PC-3 (cell line): ENCODE data around the gene CDCP1. TPM values are rescaled to one million over a fixed set of nuclear protein-coding genes. Genes with fewer than 3 reads are reported as not detected.

Experiments
- ATAC-seq: fragments of 200-7000 bp; cut with Tn5 transposase; 2 replicates; pipeline ENCODE4 v1.9.1; 2020; ENCODE audit warnings: mild to moderate bottlenecking, moderate library complexity
- BruUV-seq: library from RNA; stranded (reverse); fragments of 400-500 nt; replicated peaks from 2 replicates; lab custom pipeline; 2021; lab: Mats Ljungman, UMichigan
- CTCF ChIA-PET: fragments of 300-600 bp; sonication (Branson Sonifier 250); formaldehyde crosslinking; loops from one replicate; lab custom pipeline; 2022; ENCODE audit warnings: antibody characterized with exemption; lab: Charles Lee
- POLR2A ChIA-PET: fragments of 300-600 bp; sonication (Branson Sonifier 250); formaldehyde crosslinking; loops from one replicate; lab custom pipeline; 2022; ENCODE audit warnings: antibody characterized with exemption; ENCODE audit not compliant: unreplicated experiment; lab: Charles Lee
- DNase-seq: peaks from one replicate; pipeline ENCODE4 v3.0.0-alpha.2; 2015
- H2AFZ ChIP-seq: fragments of 300-600 bp; sonication (generic); 2 replicates; pipeline ENCODE4 v1.6.0; 2016; ENCODE audit warnings: antibody characterized with exemption, low read length
- H3F3A ChIP-seq: fragments of 300-600 bp; sonication (generic); one replicate; pipeline ENCODE4 v1.6.0; 2017; ENCODE audit warnings: antibody characterized with exemption, low read length, control low read depth, mild to moderate bottlenecking; ENCODE audit not compliant: unreplicated experiment
- H3K27ac ChIP-seq: fragments of 300-600 bp; sonication (generic); 2 replicates; pipeline ENCODE4 v1.5.1; 2016; ENCODE audit warnings: mild to moderate bottlenecking, low read length
- H3K27me3 ChIP-seq: fragments of 300-600 bp; sonication (generic); 2 replicates; pipeline ENCODE4 v1.6.1; 2016; ENCODE audit warnings: low read length, mixed read lengths
- H3K36me3 ChIP-seq: fragments of 300-600 bp; sonication (generic); 2 replicates; pipeline ENCODE4 v1.6.1; 2016; ENCODE audit warnings: low read depth, mixed run types, low read length, mixed read lengths
- H3K4me1 ChIP-seq: fragments of 300-600 bp; sonication (generic); 2 replicates; pipeline ENCODE4 v1.5.1; 2016; ENCODE audit warnings: low read length; ENCODE audit not compliant: insufficient read depth
- H3K4me2 ChIP-seq: fragments of 300-600 bp; sonication (generic); 2 replicates; pipeline ENCODE4 v1.6.0; 2016; ENCODE audit warnings: low read length
- H3K4me3 ChIP-seq: fragments of 300-600 bp; sonication (generic); 2 replicates; pipeline ENCODE4 v1.5.1; 2016; ENCODE audit warnings: mild to moderate bottlenecking, low read length, mixed read lengths
- H3K79me2 ChIP-seq: fragments of 300-600 bp; sonication (generic); 2 replicates; pipeline ENCODE4 v1.6.1; 2017; ENCODE audit warnings: low read length, mixed read lengths
- H3K9ac ChIP-seq: fragments of 300-600 bp; sonication (generic); 2 replicates; pipeline ENCODE4 v1.6.0; 2016; ENCODE audit warnings: mild to moderate bottlenecking, low read length
- H3K9me2 ChIP-seq: fragments of 300-600 bp; sonication (generic); replicated peaks from 2 replicates; pipeline ENCODE4 v1.6.1; 2016; ENCODE audit warnings: mixed run types, low read length, mixed read lengths
- H3K9me3 ChIP-seq: fragments of 300-600 bp; sonication (generic); 2 replicates; pipeline ENCODE4 v1.6.1; 2016; ENCODE audit warnings: low read length, mixed read lengths
- H4K20me1 ChIP-seq: fragments of 300-600 bp; sonication (generic); 2 replicates; pipeline ENCODE4 v1.6.1; 2016; ENCODE audit warnings: low read length, mixed read lengths
- EZH2 ChIP-seq: fragments of 300-600 bp; sonication (generic); IDR thresholded peaks from one replicate; pipeline ENCODE4 v1.6.1; 2017; ENCODE audit warnings: antibody characterized with exemption, mild to moderate bottlenecking, low read length; ENCODE audit not compliant: unreplicated experiment
- EZH2phosphoT487 ChIP-seq: fragments of 300-600 bp; sonication (generic); IDR thresholded peaks from 2 replicates; pipeline ENCODE4 v1.6.1; 2018; ENCODE audit warnings: mild to moderate bottlenecking, antibody characterized with exemption, low read length, borderline replicate concordance
- intact Hi-C: fragments of 100-400 bp; cut with micrococcal nuclease; formaldehyde crosslinking; loops from 2 replicates; pipeline ENCODE4 v1.9.0; 2023
- total RNA-seq: library from RNA; depleted of rRNA; stranded (reverse); fragments of >200 nt; gene quantifications from 2 replicates; pipeline ENCODE4 v1.2.3, GENCODE V29; 2014
- TF ChIP-seq, protein P1 (sequence below): fragments of 300-600 bp; sonication (generic); conservative IDR thresholded peaks from 2 replicates; pipeline ENCODE4 v1.5.1; 2017; ENCODE audit warnings: antibody characterized with exemption, low read depth, mild to moderate bottlenecking, low read length

The CDCP1 gene
- total RNA-seq, 1 experiment from 2014 or later: 120 TPM

DNA sequence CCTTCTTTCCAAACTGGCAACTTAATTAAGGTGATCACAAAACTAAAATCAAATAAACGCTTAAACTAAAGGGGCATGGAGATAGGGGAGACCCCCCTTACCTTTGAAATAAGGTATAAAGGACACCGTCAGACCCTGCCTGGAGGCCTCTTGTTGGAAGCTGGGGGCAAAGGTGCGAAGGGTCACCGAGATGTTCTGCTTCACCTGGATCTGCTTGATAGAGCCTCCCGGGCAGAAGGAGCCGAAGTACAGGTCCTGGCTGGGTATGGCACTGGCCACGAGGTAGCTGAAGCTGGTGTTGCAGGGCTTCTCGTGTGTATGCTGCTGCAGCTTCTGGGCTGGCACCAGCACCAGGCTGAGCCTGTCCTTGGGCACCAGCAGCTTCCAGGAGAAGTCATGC, 53.0 kb downstream of the CDCP1 start:
- H3K36me3 ChIP-seq: peaks cover 80% of the 10 kb centered on the region
- DNase-seq: no peak
- ChIA-PET POLR2A (interaction anchor here (0.6 to 0.7 kb wide), 3 partner anchors 52 to 115 kb away, joined by 3 to 6 read pairs (median 5); no protein-coding TSS in a partner anchor), CTCF (interaction anchor here (0.7 kb wide), 1 partner anchor 131 kb away, joined by 3 read pairs; no protein-coding TSS in a partner anchor)
- H3K4me3 ChIP-seq: no peak overlapping the region
- H3K27me3 ChIP-seq: no peaks in the 10 kb centered on the region
- peak overlapping the region; percentile 63 for H3K9ac ChIP-seq
- peak overlapping the region; percentile 94 for H3K27ac ChIP-seq
- TF ChIP-seq EZH2 (no peak), EZH2phosphoT487 (no peak)
- TF ChIP-seq, protein P1, sequence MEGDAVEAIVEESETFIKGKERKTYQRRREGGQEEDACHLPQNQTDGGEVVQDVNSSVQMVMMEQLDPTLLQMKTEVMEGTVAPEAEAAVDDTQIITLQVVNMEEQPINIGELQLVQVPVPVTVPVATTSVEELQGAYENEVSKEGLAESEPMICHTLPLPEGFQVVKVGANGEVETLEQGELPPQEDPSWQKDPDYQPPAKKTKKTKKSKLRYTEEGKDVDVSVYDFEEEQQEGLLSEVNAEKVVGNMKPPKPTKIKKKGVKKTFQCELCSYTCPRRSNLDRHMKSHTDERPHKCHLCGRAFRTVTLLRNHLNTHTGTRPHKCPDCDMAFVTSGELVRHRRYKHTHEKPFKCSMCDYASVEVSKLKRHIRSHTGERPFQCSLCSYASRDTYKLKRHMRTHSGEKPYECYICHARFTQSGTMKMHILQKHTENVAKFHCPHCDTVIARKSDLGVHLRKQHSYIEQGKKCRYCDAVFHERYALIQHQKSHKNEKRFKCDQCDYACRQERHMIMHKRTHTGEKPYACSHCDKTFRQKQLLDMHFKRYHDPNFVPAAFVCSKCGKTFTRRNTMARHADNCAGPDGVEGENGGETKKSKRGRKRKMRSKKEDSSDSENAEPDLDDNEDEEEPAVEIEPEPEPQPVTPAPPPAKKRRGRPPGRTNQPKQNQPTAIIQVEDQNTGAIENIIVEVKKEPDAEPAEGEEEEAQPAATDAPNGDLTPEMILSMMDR: no peak
- no TSS peak for BruUV-seq
- no peak overlapping the region for H3K4me2 ChIP-seq
- H2AFZ ChIP-seq: no peak overlapping the region
- no peaks in the 10 kb centered on the region for H3K9me3 ChIP-seq
- H3K4me1 ChIP-seq: peaks cover 54% of the 10 kb centered on the region
- no peaks in the 10 kb centered on the region for H3K9me2 ChIP-seq
- peaks cover 27% of the 10 kb centered on the region for H3K79me2 ChIP-seq
- peaks cover 12% of the 10 kb centered on the region for H3F3A ChIP-seq
- intact Hi-C loops: loop anchor here (2.0 kb wide), 2 partner anchors 52 to 406 kb away; no protein-coding TSS in a partner anchor
- no peak; the same call in 1 of the 2 replicates for ATAC-seq
- no peaks in the 10 kb centered on the region for H4K20me1 ChIP-seq

DNA sequence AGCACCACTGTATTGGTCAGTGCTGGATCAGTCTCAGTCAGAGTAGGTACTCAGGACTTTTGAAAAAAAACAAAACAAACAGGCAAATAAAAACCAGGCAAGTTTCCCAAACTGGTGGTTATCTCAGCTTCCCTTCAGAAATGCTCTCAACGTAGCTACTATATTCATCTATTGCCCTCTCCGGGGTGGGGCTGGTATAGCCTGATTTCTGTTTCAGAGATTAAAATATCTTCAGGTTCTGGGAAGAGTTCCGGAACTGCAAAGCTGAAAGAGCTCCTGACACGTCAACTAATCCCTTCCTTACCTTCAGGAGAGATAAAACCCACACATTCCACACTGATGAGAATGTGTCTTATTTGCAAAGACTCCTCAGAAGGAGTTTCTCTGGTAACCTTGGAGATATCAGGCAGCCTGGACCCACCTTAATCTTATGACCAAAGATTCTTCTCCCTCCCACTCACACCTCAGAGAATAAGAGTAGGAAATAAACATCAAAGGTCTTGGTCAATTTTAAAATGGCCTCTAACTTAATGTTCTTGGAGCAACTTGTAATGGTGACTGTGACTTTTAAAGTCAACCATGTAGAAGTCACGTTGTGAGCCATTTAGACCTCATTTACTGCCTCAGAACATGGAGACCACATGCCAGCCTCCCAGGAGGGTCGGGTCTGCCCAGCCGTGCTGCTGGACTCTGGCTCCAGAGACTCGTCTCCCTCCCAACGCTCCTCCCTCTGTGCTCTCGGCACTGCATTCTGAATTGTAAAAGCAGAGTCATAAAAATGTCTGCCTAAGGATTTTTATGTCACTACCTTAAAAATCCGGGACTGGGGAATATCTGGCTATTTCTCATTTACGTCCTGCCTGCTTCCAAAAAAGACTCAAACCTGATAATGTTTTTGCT, 53.8 kb downstream of the CDCP1 start:
- H3K9ac ChIP-seq: peak overlapping the region; percentile 63
- TSS peak; percentile 95 for BruUV-seq

More for the DNA sequence above, 53.8 kb downstream of the CDCP1 start:
- peak; percentile 91 for ATAC-seq
- no peak overlapping the region for H3K4me3 ChIP-seq
- POLR2A ChIA-PET: interaction anchor here (0.6 to 1.1 kb wide), 7 partner anchors 14 to 392 kb away, joined by 4 to 21 read pairs (median 7); no protein-coding TSS in a partner anchor
- peaks cover 9% of the 10 kb centered on the region for H3F3A ChIP-seq
- peak; percentile 98 for DNase-seq
- H3K27ac ChIP-seq: peak overlapping the region; percentile 94
- H3K4me1 ChIP-seq: peaks cover 54% of the 10 kb centered on the region
- peak overlapping the region; percentile 35 for H3K4me2 ChIP-seq
- TF ChIP-seq EZH2phosphoT487 (no peak), EZH2 (no peak)
- TF ChIP-seq, protein P1: peak; percentile 47; the same call in 1 of the 2 replicates
- peaks cover 81% of the 10 kb centered on the region for H3K36me3 ChIP-seq
- H3K9me2 ChIP-seq: no peaks in the 10 kb centered on the region
- no peaks in the 10 kb centered on the region for H3K9me3 ChIP-seq
- CTCF ChIA-PET: interaction anchor here (0.6 to 1.5 kb wide), 13 partner anchors 13 to 407 kb away, joined by 3 to 30 read pairs (median 4); no protein-coding TSS in a partner anchor
- 0 out of 2 replicates have a peak overlapping the region, but pooled peaks have one; percentile 10 for H2AFZ ChIP-seq
- H3K79me2 ChIP-seq: peaks cover 28% of the 10 kb centered on the region
- intact Hi-C loops: loop anchor here (1.0 to 2.0 kb wide), 8 partner anchors 14 to 406 kb away; no protein-coding TSS in a partner anchor
- H3K27me3 ChIP-seq: no peaks in the 10 kb centered on the region
- no peaks in the 10 kb centered on the region for H4K20me1 ChIP-seq
